ENCODE results near the gene RBM39. TPM values are rescaled to one million over a fixed set of nuclear protein-coding genes. Genes with fewer than 3 reads are reported as not detected.

RBM39 gene
- total and polyA plus RNA-seq, 8 donors: 98.7 to 426 (median 134) TPM

GRCh38 chr20:35771689-35772562, 29.9 kb upstream of the RBM39 start, which contains the start of gene PHF20:
Gene PHF20 (plus strand): TSS chr20:35772015. CDS start chr20:35801523, 29,508 bp downstream.
- H3K9me3 ChIP-seq: no peaks in the 10 kb centered on the region
- H3K36me3 ChIP-seq: no peaks in the 10 kb centered on the region
- no peak for TF ChIP-seq CTCF (IDR thresholded peaks at IDR 0.05)
- 3 to 5% methylated on average over 48 to 87 of the region's 87 CpGs for WGBS, 2 donors
- intact Hi-C loops (cut with DNase I): no loop called here
- DNase-seq (peak; percentile 98 to 100 (median 98)), FAIRE-seq (no peak), ATAC-seq (peak; percentile 89 to 92 (median 90))
- H3K27me3 ChIP-seq: no peaks in the 10 kb centered on the region
- peaks cover 0 to 33% (median 17%) of the 10 kb centered on the region in 3 donors for H3K4me1 ChIP-seq
- peak within 1 kb of the TSS; percentile 39 to 72 (median 51) for H3K4me3 ChIP-seq
- H3K27ac ChIP-seq: peak within 1 kb of the TSS; percentile 68 to 83 (median 74)

- no peak for FAIRE-seq
- H3K36me3 ChIP-seq: no peaks in the 10 kb centered on the region
- peak overlapping the region in 2 of 4 donors; percentile 57 to 72 for H3K4me3 ChIP-seq
- TF ChIP-seq CTCF (IDR thresholded peaks at IDR 0.05): no peak
- peaks cover 0 to 28% (median 11%) of the 10 kb centered on the region in 3 donors for H3K4me1 ChIP-seq
- ATAC-seq: no peak
- H3K27ac ChIP-seq: peak overlapping the region; percentile 68 to 83 (median 74)
- H3K27me3 ChIP-seq: no peaks in the 10 kb centered on the region
- intact Hi-C loops (cut with DNase I): no loop called here
- DNase-seq: no peak
- H3K9me3 ChIP-seq: no peaks in the 10 kb centered on the region
- WGBS, 2 donors: 71 to 72% methylated on average over 9 of the region's 9 CpGs
These were observed 29.3 kb upstream of the RBM39 start for GRCh38 chr20:35771367-35771688.

GRCh38 chr20:35768731-35769664, 26.9 kb upstream of the RBM39 start:
- peak; percentile 18 to 60 (median 42) for ATAC-seq
- H3K36me3 ChIP-seq: no peaks in the 10 kb centered on the region
- H3K9me3 ChIP-seq: no peaks in the 10 kb centered on the region
- H3K4me1 ChIP-seq: peaks cover 0 to 27% (median 11%) of the 10 kb centered on the region in 3 donors
- intact Hi-C loops (cut with DNase I): no loop called here
- no peak overlapping the region for H3K4me3 ChIP-seq
- WGBS, 2 donors: 62 to 63% methylated on average over 5 of the region's 5 CpGs
- no peak for TF ChIP-seq CTCF (IDR thresholded peaks at IDR 0.05)
- H3K27me3 ChIP-seq: no peaks in the 10 kb centered on the region
- H3K27ac ChIP-seq: peak overlapping the region in 3 of 4 donors; percentile 33 to 75 (median 66)
- no peak for FAIRE-seq
- peak; percentile 67 to 89 (median 85) for DNase-seq

GRCh38 chr20:35767683-35768481, 25.8 kb upstream of the RBM39 start:
- no peak overlapping the region for H3K4me3 ChIP-seq
- H3K4me1 ChIP-seq: peaks cover 0 to 21% (median 11%) of the 10 kb centered on the region in 3 donors
- 76 to 84% methylated on average over 12 of the region's 12 CpGs for WGBS, 2 donors

More at GRCh38 chr20:35767683-35768481, 25.8 kb upstream of the RBM39 start:
- no peak for FAIRE-seq
- intact Hi-C loops (cut with DNase I): no loop called here
- Histone ChIP-seq H3K27ac (peak overlapping the region in 3 of 4 donors; percentile 4 to 75 (median 66)), H3K9me3 (no peaks in the 10 kb centered on the region), H3K36me3 (no peaks in the 10 kb centered on the region), H3K27me3 (no peaks in the 10 kb centered on the region)
- DNase-seq: peak in 1 of 6 donors; percentile 49
- TF ChIP-seq CTCF (IDR thresholded peaks at IDR 0.05): no peak
- ATAC-seq: peak in 2 of 4 donors; percentile 1 to 8
